Measurements from ENCODE around the gene METTL22.

METTL22 gene

GRCh38 chr16:8621572-8622314, at the start of gene METTL22:
TSS of gene METTL22 (plus strand) at chr16:8621698. CDS start at chr16:8625666, 3,968 bp downstream.
- no peaks in the 10 kb centered on the region for H3K36me3 Mint-ChIP-seq
- peaks cover 25% of the 10 kb centered on the region for H3K4me1 Mint-ChIP-seq
- peak within 1 kb of the TSS; percentile 87 for H3K27ac Mint-ChIP-seq
- H3K27me3 Mint-ChIP-seq: no peaks in the 10 kb centered on the region
- H3K4me3 Mint-ChIP-seq: peak within 1 kb of the TSS; percentile 96
- H3K9me3 Mint-ChIP-seq: no peaks in the 10 kb centered on the region

DNA sequence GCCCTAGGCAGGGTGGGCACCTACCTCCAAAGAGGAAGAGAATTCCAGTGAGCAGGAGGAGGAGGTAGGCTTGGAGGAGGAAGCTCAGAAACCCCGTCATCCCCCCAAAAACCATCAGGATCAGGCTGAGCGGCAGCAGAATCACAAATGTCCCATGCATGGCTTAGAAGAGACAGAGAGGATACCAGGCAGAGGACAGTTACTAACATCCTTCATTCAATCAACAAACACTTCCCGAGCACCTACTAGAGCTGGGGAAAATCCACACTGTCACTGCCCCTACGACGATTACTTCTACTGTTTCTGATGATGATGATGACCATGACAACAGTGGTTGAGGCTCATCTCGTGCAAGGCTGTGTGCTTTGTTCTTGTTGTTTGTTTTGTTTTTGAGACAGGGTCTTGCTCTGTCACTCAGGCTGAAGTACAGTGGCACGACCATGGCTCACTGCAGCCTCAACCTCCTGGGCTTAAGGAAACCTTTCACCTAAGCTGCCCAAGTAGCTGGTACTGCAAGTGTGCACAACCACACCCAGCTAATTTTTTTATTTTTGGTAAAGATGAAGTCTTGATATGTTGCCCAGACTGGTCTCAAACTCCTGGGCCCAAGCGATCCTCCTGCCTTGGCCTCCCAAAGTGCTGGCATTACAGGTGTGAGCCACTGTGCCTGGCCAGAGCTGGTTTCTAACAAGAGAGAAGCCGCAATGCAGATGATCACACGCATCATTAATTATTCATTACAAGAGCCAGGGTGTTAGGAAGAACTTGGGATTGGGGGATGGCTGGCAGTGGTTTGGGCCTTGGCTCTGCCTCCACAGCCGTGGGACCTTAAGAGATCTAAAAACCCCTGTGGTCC, 49.2 kb upstream of the METTL22 start:
- H3K4me3 Mint-ChIP-seq: no peak overlapping the region
- no peaks in the 10 kb centered on the region for H3K4me1 Mint-ChIP-seq
- peaks cover 8% of the 10 kb centered on the region for H3K27me3 Mint-ChIP-seq
- no peaks in the 10 kb centered on the region for H3K36me3 Mint-ChIP-seq
- no peaks in the 10 kb centered on the region for H3K9me3 Mint-ChIP-seq
- no peak overlapping the region for H3K27ac Mint-ChIP-seq

DNA sequence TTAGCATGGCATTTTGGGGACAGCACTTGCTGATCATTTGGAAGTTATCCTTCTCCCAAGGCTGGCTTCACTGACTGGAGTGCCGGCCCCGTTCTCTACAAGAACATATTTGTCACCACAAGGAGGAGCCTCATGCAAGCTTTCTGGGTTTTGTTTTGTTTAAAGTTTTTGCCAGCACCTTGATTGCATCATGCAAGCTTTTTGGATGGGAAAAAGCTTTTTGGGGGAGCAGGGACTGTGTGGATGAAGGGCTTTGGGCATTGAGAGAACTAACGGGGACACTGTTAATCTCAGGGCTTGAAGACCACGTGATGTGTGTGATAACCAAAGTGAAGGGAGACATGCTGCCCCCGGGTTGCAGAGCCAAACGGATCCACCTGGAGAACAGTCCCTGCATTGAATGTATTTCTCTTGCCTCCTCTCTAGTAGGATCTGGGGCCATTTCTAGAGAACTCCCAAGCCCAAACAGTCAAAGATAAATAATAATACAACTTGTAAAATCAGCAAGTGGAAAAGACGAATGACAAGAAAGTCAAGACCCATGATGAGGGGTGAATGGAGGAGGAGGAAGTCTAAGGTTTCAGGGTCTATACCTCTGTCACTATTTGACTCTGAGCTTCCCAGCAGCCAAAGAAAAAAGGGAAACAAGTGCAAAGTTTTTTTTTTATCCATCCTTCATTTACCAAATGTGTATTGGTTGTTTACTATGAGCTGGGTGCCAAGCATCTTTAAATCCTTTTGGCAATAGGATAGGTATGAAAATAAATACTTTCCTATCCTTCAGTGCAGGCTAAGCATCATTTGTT, 48.4 kb upstream of the METTL22 start:
- no peak overlapping the region for H3K4me3 Mint-ChIP-seq
- no peaks in the 10 kb centered on the region for H3K36me3 Mint-ChIP-seq
- no peaks in the 10 kb centered on the region for H3K4me1 Mint-ChIP-seq
- H3K9me3 Mint-ChIP-seq: no peaks in the 10 kb centered on the region
- no peak overlapping the region for H3K27ac Mint-ChIP-seq
- H3K27me3 Mint-ChIP-seq: peaks cover 8% of the 10 kb centered on the region

DNA sequence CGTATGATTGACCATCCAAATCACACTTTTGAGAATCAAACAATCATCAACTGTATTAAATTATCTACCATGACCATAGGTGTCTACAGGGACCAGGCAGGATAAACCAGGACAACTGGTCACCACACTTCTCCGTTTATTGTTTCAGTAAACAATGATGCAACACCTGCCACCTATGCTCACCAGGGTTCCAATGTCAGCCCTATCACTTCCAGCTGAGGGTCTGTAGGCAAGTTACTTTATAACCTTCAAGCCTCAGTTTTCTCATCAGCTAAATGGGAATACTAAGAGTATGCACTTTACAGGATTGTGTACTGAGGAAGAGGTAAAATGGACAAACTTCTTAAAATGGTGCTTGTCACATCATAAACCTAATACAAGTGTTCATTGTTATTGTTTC, 46.1 kb upstream of the METTL22 start:
- Mint-ChIP-seq H3K9me3 (no peaks in the 10 kb centered on the region), H3K36me3 (no peaks in the 10 kb centered on the region), H3K4me3 (no peak overlapping the region), H3K4me1 (no peaks in the 10 kb centered on the region), H3K27me3 (peaks cover 8% of the 10 kb centered on the region), H3K27ac (no peak overlapping the region)

DNA sequence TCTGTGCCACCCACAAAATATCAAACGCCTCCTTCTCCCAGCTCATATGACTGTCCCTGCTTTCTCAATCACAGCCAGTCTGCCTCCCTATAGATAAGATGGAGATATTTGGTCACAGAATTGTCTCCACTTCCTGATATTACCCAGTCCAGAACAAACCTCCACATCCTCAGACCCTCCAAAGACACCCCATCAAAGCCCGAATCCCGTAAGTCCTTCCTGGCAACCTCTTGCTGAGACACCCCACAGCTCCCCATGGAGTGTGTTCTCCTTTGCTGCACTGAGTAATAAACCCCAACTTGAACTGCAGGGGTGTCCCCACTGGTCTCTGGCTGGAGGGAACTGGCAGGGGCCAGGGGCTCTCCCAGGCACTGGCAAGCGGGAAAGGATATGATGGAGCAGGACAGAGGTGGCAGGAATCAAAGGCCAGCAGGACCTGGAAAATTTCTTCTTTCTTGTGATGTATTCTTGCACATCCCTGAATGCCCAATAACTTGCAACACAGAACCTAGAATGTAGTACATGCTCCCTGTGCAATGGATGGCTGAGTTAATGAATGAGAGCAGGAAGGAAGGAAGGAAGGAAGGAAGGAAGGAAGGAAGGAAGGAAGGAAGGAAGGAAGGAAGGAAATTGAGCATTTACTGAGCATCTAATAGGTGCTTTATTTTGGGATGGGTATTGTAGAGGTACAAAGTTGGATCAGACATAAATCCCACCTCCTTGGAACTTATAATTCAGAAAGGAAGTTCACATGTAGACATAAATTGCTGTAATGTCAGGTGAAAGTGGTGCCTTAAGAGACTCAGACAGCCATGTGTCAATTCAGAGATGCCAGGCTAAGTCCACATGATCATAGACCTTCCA, 45.1 kb upstream of the METTL22 start:
- no peak overlapping the region for H3K4me3 Mint-ChIP-seq
- H3K4me1 Mint-ChIP-seq: no peaks in the 10 kb centered on the region
- H3K27me3 Mint-ChIP-seq: peaks cover 8% of the 10 kb centered on the region
- H3K36me3 Mint-ChIP-seq: no peaks in the 10 kb centered on the region
- H3K27ac Mint-ChIP-seq: no peak overlapping the region
- H3K9me3 Mint-ChIP-seq: no peaks in the 10 kb centered on the region

GRCh38 chr16:8577678-8578304, 43.7 kb upstream of the METTL22 start:
- Mint-ChIP-seq H3K27ac (no peak overlapping the region), H3K27me3 (peaks cover 8% of the 10 kb centered on the region), H3K36me3 (no peaks in the 10 kb centered on the region), H3K4me1 (no peaks in the 10 kb centered on the region), H3K9me3 (no peaks in the 10 kb centered on the region), H3K4me3 (no peak overlapping the region)

DNA sequence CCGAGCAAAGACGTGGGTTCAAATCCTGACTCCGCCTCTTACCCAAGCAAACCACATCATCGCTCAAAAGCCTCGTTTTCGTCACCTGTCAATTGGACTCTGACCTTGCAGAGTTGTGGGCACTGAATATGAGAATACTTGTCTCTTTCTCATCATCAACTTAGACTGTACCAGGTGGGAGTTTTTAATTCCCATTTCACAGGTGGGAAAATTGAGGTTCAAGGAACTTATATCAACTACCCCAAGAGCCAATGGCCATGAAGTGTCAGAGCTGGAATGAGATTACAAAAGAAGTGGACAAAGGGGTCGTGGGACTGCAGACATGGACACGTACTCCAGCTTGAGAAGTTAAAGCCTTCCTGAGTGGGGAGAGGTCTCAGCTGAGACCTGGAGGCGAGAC, 41.9 kb upstream of the METTL22 start:
- H3K4me1 Mint-ChIP-seq: no peaks in the 10 kb centered on the region
- no peak overlapping the region for H3K4me3 Mint-ChIP-seq
- no peak overlapping the region for H3K27ac Mint-ChIP-seq
- peaks cover 8% of the 10 kb centered on the region for H3K27me3 Mint-ChIP-seq
- H3K9me3 Mint-ChIP-seq: no peaks in the 10 kb centered on the region
- H3K36me3 Mint-ChIP-seq: no peaks in the 10 kb centered on the region

DNA sequence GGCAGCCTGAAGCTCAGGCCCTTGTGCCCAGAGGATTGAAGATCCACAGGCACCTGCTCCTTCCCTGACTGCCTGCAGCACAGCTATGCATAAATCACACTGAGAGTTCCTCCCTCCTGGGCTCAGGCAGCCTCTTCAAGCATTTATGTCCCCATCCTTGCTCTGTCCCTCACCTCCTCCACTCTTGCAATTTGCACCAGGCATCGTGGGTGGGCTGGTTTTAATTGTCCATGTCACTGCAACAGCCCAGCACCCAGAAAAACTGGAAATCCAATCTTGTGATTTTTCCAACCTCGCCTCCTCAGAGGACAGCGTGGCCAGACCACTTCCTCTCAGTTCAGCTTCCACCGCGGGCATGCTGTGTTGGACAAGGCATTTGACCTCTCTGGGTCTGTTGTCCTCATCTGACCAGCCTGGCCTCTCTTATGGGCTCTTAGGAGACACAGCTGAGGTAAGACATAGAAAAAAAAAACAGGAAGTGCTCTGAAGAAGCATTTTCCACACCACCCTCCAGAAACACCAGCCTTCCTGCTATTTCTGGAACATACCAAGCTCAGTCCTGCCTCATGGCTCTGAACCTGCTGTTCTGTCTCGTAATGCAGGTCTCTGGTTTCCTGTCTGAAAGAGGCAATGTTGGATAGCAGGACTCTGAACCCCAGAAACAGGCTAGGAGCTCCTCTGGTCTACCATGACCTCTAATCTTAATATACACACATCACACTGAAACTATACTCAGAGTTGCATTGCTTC, 39.5 kb upstream of the METTL22 start:
- H3K9me3 Mint-ChIP-seq: no peaks in the 10 kb centered on the region
- no peak overlapping the region for H3K27ac Mint-ChIP-seq
- H3K27me3 Mint-ChIP-seq: peaks cover 8% of the 10 kb centered on the region
- no peaks in the 10 kb centered on the region for H3K36me3 Mint-ChIP-seq
- H3K4me1 Mint-ChIP-seq: no peaks in the 10 kb centered on the region
- H3K4me3 Mint-ChIP-seq: no peak overlapping the region

- Mint-ChIP-seq H3K4me1 (no peaks in the 10 kb centered on the region), H3K27ac (no peak overlapping the region), H3K4me3 (no peak overlapping the region), H3K27me3 (peaks cover 16% of the 10 kb centered on the region), H3K9me3 (no peaks in the 10 kb centered on the region), H3K36me3 (no peaks in the 10 kb centered on the region)
Measured at GRCh38 chr16:8583199-8583598, 38.3 kb upstream of the METTL22 start.

DNA sequence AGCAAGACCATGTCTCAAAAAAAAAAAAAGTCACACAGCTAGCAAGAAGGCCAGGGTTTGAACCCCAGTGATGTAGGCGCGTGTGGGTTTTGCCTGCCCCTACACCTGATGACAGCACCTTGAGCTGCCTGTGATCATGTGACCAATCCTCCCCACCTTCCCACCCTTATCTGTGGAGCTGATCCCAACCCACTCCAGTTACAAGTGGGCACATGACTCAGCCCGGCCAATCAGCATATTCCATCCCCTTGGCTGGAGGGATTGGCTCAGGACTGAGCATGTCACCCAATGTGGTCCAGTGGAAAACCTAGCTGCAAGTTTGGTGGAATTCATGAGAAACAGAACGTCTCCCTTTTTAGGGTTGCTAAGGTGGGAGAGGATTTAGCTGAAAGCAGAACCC, 37.8 kb upstream of the METTL22 start:
- Mint-ChIP-seq H3K27ac (no peak overlapping the region), H3K27me3 (peaks cover 20% of the 10 kb centered on the region), H3K36me3 (no peaks in the 10 kb centered on the region), H3K4me3 (no peak overlapping the region), H3K9me3 (no peaks in the 10 kb centered on the region), H3K4me1 (no peaks in the 10 kb centered on the region)

GRCh38 chr16:8585041-8585440, 36.5 kb upstream of the METTL22 start:
- no peak overlapping the region for H3K4me3 Mint-ChIP-seq
- no peak overlapping the region for H3K27ac Mint-ChIP-seq
- H3K4me1 Mint-ChIP-seq: no peaks in the 10 kb centered on the region
- H3K9me3 Mint-ChIP-seq: no peaks in the 10 kb centered on the region
- peaks cover 20% of the 10 kb centered on the region for H3K27me3 Mint-ChIP-seq
- no peaks in the 10 kb centered on the region for H3K36me3 Mint-ChIP-seq

- Mint-ChIP-seq H3K9me3 (no peaks in the 10 kb centered on the region), H3K36me3 (no peaks in the 10 kb centered on the region), H3K4me3 (no peak overlapping the region), H3K4me1 (no peaks in the 10 kb centered on the region), H3K27me3 (peaks cover 21% of the 10 kb centered on the region), H3K27ac (no peak overlapping the region)
Measured at GRCh38 chr16:8585857-8586256, 35.6 kb upstream of the METTL22 start.

DNA sequence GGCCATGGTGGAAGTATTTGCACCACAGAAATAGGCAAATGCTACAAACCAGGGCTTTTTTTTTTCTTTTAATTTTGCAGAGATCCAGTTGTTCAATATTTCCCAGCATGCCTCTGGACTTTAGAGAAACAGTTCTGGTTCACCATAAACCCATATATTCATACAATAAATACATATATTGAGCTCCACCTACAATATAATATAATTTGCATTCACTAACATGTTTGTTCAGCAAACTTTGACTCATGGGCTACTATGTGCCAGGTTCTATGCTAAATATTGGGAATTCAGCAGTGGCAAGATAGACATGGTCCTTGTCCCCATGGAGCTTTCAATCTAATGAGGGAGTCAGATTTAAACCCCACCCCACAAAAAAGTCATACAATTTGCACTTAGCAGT, 34.4 kb upstream of the METTL22 start:
- Mint-ChIP-seq H3K9me3 (no peaks in the 10 kb centered on the region), H3K27me3 (peaks cover 21% of the 10 kb centered on the region), H3K27ac (no peak overlapping the region), H3K4me1 (no peaks in the 10 kb centered on the region), H3K4me3 (no peak overlapping the region), H3K36me3 (no peaks in the 10 kb centered on the region)

DNA sequence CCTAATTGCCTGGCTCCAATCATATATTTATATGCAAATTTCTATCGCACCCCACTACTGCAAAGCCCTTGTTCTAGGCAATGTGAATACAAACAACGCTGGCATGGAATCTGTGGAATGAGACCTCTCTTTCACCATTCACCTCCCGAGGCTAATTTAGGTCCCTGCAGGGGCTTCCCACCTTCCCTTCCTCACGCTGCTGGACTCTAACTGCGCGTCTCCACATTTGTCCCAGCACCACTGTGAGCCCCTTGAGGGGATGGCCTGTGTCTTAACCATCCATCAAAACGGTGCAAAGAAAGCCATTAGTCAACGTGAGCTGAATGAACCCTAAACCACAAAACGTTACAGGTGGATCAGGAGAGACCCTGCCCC, 32.8 kb upstream of the METTL22 start:
- Mint-ChIP-seq H3K27ac (no peak overlapping the region), H3K9me3 (no peaks in the 10 kb centered on the region), H3K4me1 (no peaks in the 10 kb centered on the region), H3K27me3 (peaks cover 21% of the 10 kb centered on the region), H3K36me3 (no peaks in the 10 kb centered on the region), H3K4me3 (no peak overlapping the region)

Measured in activated naive CD4-positive, alpha-beta T cell treated with anti-CD3 and anti-CD28 coated beads, Interleukin-2, amount 50 U/mL, for 24 hours (primary cell).